ENCODE data around the gene SRP68.
A peak's percentile ranks its signal among the peaks of the same experiment; 100 is the strongest.

SRP68 gene

GRCh38 chr17:76049836-76050537 lies 22.3 kb downstream of the SRP68 start:
- Histone ChIP-seq H3K4me2 (ENCODE audit: low read depth, low read length) (no peak overlapping the region), H3K27me3 (replicated peaks; ENCODE audit: insufficient read depth, low read length) (no peaks in the 10 kb centered on the region), H3K27ac (ENCODE audit: low read length) (no peak overlapping the region), H3K79me2 (ENCODE audit: low read length) (peaks cover 44% of the 10 kb centered on the region), H3K9me2 (replicated peaks; ENCODE audit: insufficient read depth, low read length) (no peaks in the 10 kb centered on the region), H2AFZ (ENCODE audit: low read length) (no peak overlapping the region), H4K20me1 (ENCODE audit: insufficient read depth, low read length) (no peaks in the 10 kb centered on the region), H3K9ac (ENCODE audit: low read length) (no peak overlapping the region), H3K36me3 (replicated peaks; ENCODE audit: insufficient read depth, low read length) (peaks cover 10% of the 10 kb centered on the region), H3K4me3 (ENCODE audit: low read length) (no peak overlapping the region), H3K9me3 (replicated peaks; ENCODE audit: insufficient read depth, low read length) (no peaks in the 10 kb centered on the region), H3K4me1 (ENCODE audit: low read length) (peaks cover 17% of the 10 kb centered on the region), H3F3A (ENCODE audit: insufficient read depth, low read length) (peaks cover 9% of the 10 kb centered on the region; the same call in 1 of the 2 replicates)
- TF ChIP-seq CTCF (IDR thresholded peaks at IDR 0.05; ENCODE audit: low read length) (no peak), EZH2 (optimal IDR thresholded peaks at IDR 0.05; ENCODE audit: low read depth, low read length) (no peak), EZH2phosphoT487 (IDR thresholded peaks at IDR 0.05; ENCODE audit: low read length) (no peak)
- no peak for DNase-seq

- Histone ChIP-seq H3K36me3 (replicated peaks; ENCODE audit: insufficient read depth, low read length) (peaks cover 13% of the 10 kb centered on the region), H2AFZ (ENCODE audit: low read length) (no peak overlapping the region), H3K9me3 (replicated peaks; ENCODE audit: insufficient read depth, low read length) (no peaks in the 10 kb centered on the region), H3K4me3 (ENCODE audit: low read length) (no peak overlapping the region), H3F3A (ENCODE audit: insufficient read depth, low read length) (peaks cover 9% of the 10 kb centered on the region; the same call in 1 of the 2 replicates), H3K27ac (ENCODE audit: low read length) (no peak overlapping the region), H3K4me1 (ENCODE audit: low read length) (peaks cover 17% of the 10 kb centered on the region), H4K20me1 (ENCODE audit: insufficient read depth, low read length) (no peaks in the 10 kb centered on the region), H3K9ac (ENCODE audit: low read length) (no peak overlapping the region), H3K4me2 (ENCODE audit: low read depth, low read length) (no peak overlapping the region), H3K27me3 (replicated peaks; ENCODE audit: insufficient read depth, low read length) (no peaks in the 10 kb centered on the region), H3K79me2 (ENCODE audit: low read length) (peaks cover 44% of the 10 kb centered on the region), H3K9me2 (replicated peaks; ENCODE audit: insufficient read depth, low read length) (no peaks in the 10 kb centered on the region)
- TF ChIP-seq EZH2 (optimal IDR thresholded peaks at IDR 0.05; ENCODE audit: low read depth, low read length) (no peak), CTCF (IDR thresholded peaks at IDR 0.05; ENCODE audit: low read length) (no peak), EZH2phosphoT487 (IDR thresholded peaks at IDR 0.05; ENCODE audit: low read length) (no peak)
- DNase-seq = no peak
Observed at GRCh38 chr17:76049239-76049638, 23.1 kb downstream of the SRP68 start.

GRCh38 chr17:76048711-76049110 lies 23.6 kb downstream of the SRP68 start:
- peaks cover 17% of the 10 kb centered on the region for H3K4me1 ChIP-seq (ENCODE audit: low read length)
- TF ChIP-seq EZH2phosphoT487 (IDR thresholded peaks at IDR 0.05; ENCODE audit: low read length) = no peak
- TF ChIP-seq EZH2 (optimal IDR thresholded peaks at IDR 0.05; ENCODE audit: low read depth, low read length) = no peak
- no peak for TF ChIP-seq CTCF (IDR thresholded peaks at IDR 0.05; ENCODE audit: low read length)
- H3K4me3 ChIP-seq (ENCODE audit: low read length) = no peak overlapping the region
- peaks cover 40% of the 10 kb centered on the region for H3K79me2 ChIP-seq (ENCODE audit: low read length)
- DNase-seq = no peak
- H2AFZ ChIP-seq (ENCODE audit: low read length) = no peak overlapping the region
- H3K36me3 ChIP-seq (replicated peaks; ENCODE audit: insufficient read depth, low read length) = peaks cover 14% of the 10 kb centered on the region
- H4K20me1 ChIP-seq (ENCODE audit: insufficient read depth, low read length) = no peaks in the 10 kb centered on the region
- H3K4me2 ChIP-seq (ENCODE audit: low read depth, low read length) = peak overlapping the region; percentile 32
- H3F3A ChIP-seq (ENCODE audit: insufficient read depth, low read length) = peaks cover 9% of the 10 kb centered on the region; the same call in 1 of the 2 replicates
- H3K27me3 ChIP-seq (replicated peaks; ENCODE audit: insufficient read depth, low read length) = no peaks in the 10 kb centered on the region
- no peaks in the 10 kb centered on the region for H3K9me3 ChIP-seq (replicated peaks; ENCODE audit: insufficient read depth, low read length)
- no peaks in the 10 kb centered on the region for H3K9me2 ChIP-seq (replicated peaks; ENCODE audit: insufficient read depth, low read length)
- H3K9ac ChIP-seq (ENCODE audit: low read length) = no peak overlapping the region
- peak overlapping the region; percentile 28; the same call in 1 of the 2 replicates for H3K27ac ChIP-seq (ENCODE audit: low read length)

All from MM.1S (cell line).